ENCODE results near the gene ATP13A3.

Gene ATP13A3

GRCh38 chr3:194395778-194396538 lies 90.8 kb downstream of the ATP13A3 start:
- H3K4me1 ChIP-seq (ENCODE audit: control insufficient read depth in 2 of 2, insufficient read depth in 1 of 2, low read depth in 1 of 2, low read length in 2 of 2) = peaks cover 5 to 17% of the 10 kb centered on the region in 2 donors
- H4K8ac ChIP-seq (ENCODE audit: low read depth, low read length) = no peak overlapping the region
- peak overlapping the region; percentile 88 for H2AFZ ChIP-seq (ENCODE audit: low read length)
- H3K23ac ChIP-seq (ENCODE audit: low read depth, low read length, poor library complexity) = no peak overlapping the region
- no peak overlapping the region for H2BK15ac ChIP-seq (ENCODE audit: low read length)
- H3K4me3 ChIP-seq (ENCODE audit: low read length in 2 of 2) = peak overlapping the region; percentile 16 to 33
- no peaks in the 10 kb centered on the region for H3K36me3 ChIP-seq (replicated peaks in 1 of 2; ENCODE audit: control insufficient read depth in 2 of 2, insufficient read depth in 2 of 2, low read length in 2 of 2)
- H3K9ac ChIP-seq (ENCODE audit: low read depth, low read length, poor library complexity) = peak overlapping the region; percentile 38
- H3K18ac ChIP-seq (ENCODE audit: low read length) = no peak overlapping the region
- H2AK5ac ChIP-seq (ENCODE audit: low read depth, low read length) = no peak overlapping the region
- H2BK120ac ChIP-seq (ENCODE audit: low read depth, low read length) = no peak overlapping the region
- H3K4me2 ChIP-seq (ENCODE audit: insufficient read depth, low read length, poor library complexity, severe bottlenecking) = no peak overlapping the region
- peaks cover 0 to 22% (median 2%) of the 10 kb centered on the region in 3 experiments for H3K27me3 ChIP-seq (ENCODE audit: control insufficient read depth in 3 of 3, insufficient read depth in 3 of 3, low read depth in 1 of 3, low read length in 3 of 3)
- peaks cover 3 to 6% of the 10 kb centered on the region in 2 donors for H3K9me3 ChIP-seq (replicated peaks in 1 of 2; ENCODE audit: control insufficient read depth in 2 of 2, insufficient read depth in 1 of 2, low read depth in 1 of 2, low read length in 2 of 2)
- no peak overlapping the region for H3K27ac ChIP-seq (replicated peaks; ENCODE audit: low read length)
- no peak for DNase-seq (ENCODE audit: low spot score)
- H2BK5ac ChIP-seq (ENCODE audit: low read length) = no peak overlapping the region
- H3K14ac ChIP-seq (ENCODE audit: low read length) = no peak overlapping the region
- no peak overlapping the region for H2BK12ac ChIP-seq (ENCODE audit: low read length)
- H3K79me1 ChIP-seq (ENCODE audit: low read depth, low read length) = no peaks in the 10 kb centered on the region
- H4K91ac ChIP-seq (ENCODE audit: low read depth, low read length, poor library complexity) = no peak overlapping the region
- H3K4ac ChIP-seq (ENCODE audit: low read length) = no peak overlapping the region
- no CpG with 5 or more reads among the region's 26 CpGs for WGBS, 2 donors (ENCODE audit: extremely low coverage in 2 of 2, insufficient read length in 2 of 2, insufficient replicate concordance in 1 of 2)

DNA sequence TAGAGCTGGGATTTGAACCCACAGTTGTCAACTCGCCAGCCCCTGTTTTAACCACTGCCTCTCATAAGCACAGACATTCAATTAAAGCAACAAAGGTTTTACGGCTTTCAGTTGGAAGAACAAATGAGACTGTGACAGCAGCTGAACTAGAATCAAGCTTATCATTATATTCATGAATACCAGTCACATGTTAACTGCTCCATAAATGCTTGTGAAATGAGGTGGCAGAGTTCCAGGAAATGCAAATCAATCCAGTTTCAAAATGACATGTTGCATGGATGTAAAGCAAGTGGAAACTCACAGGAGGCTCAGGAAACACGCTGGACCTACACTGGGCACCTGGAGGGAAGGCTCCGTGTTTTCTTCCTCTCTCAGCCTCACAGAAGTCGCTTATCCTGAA lies 91.6 kb downstream of the ATP13A3 start:
- no peak overlapping the region for H3K18ac ChIP-seq (ENCODE audit: low read length)
- H3K4me1 ChIP-seq (ENCODE audit: control insufficient read depth in 2 of 2, insufficient read depth in 1 of 2, low read depth in 1 of 2, low read length in 2 of 2) = peaks cover 5 to 17% of the 10 kb centered on the region in 2 donors
- no peak overlapping the region for H2BK5ac ChIP-seq (ENCODE audit: low read length)
- H2BK15ac ChIP-seq (ENCODE audit: low read length) = no peak overlapping the region
- no peak overlapping the region for H3K4me3 ChIP-seq (ENCODE audit: low read length in 2 of 2)
- H3K14ac ChIP-seq (ENCODE audit: low read length) = no peak overlapping the region
- H3K36me3 ChIP-seq (replicated peaks in 1 of 2; ENCODE audit: control insufficient read depth in 2 of 2, insufficient read depth in 2 of 2, low read length in 2 of 2) = no peaks in the 10 kb centered on the region
- H3K23ac ChIP-seq (ENCODE audit: low read depth, low read length, poor library complexity) = no peak overlapping the region
- H3K4ac ChIP-seq (ENCODE audit: low read length) = no peak overlapping the region
- no peak overlapping the region for H4K91ac ChIP-seq (ENCODE audit: low read depth, low read length, poor library complexity)
- peaks cover 0 to 22% (median 2%) of the 10 kb centered on the region in 3 experiments for H3K27me3 ChIP-seq (ENCODE audit: control insufficient read depth in 3 of 3, insufficient read depth in 3 of 3, low read depth in 1 of 3, low read length in 3 of 3)
- no peak overlapping the region for H3K27ac ChIP-seq (replicated peaks; ENCODE audit: low read length)
- no peak overlapping the region for H2BK12ac ChIP-seq (ENCODE audit: low read length)
- H3K4me2 ChIP-seq (ENCODE audit: insufficient read depth, low read length, poor library complexity, severe bottlenecking) = no peak overlapping the region
- no peaks in the 10 kb centered on the region for H3K79me1 ChIP-seq (ENCODE audit: low read depth, low read length)
- no peak overlapping the region for H4K8ac ChIP-seq (ENCODE audit: low read depth, low read length)
- no CpG with 5 or more reads among the region's 5 CpGs for WGBS, 2 donors (ENCODE audit: extremely low coverage in 2 of 2, insufficient read length in 2 of 2, insufficient replicate concordance in 1 of 2)
- no peak for DNase-seq (ENCODE audit: low spot score)
- no peak overlapping the region for H2BK120ac ChIP-seq (ENCODE audit: low read depth, low read length)
- peaks cover 3 to 6% of the 10 kb centered on the region in 2 donors for H3K9me3 ChIP-seq (replicated peaks in 1 of 2; ENCODE audit: control insufficient read depth in 2 of 2, insufficient read depth in 1 of 2, low read depth in 1 of 2, low read length in 2 of 2)
- H3K9ac ChIP-seq (ENCODE audit: low read depth, low read length, poor library complexity) = no peak overlapping the region
- peak overlapping the region; percentile 88 for H2AFZ ChIP-seq (ENCODE audit: low read length)
- H2AK5ac ChIP-seq (ENCODE audit: low read depth, low read length) = no peak overlapping the region

GRCh38 chr3:194392576-194392975 lies 94.2 kb downstream of the ATP13A3 start:
- no CpG with 5 or more reads among the region's 7 CpGs for WGBS, 2 donors (ENCODE audit: extremely low coverage in 2 of 2, insufficient read length in 2 of 2, insufficient replicate concordance in 1 of 2)
- H2AK5ac ChIP-seq (ENCODE audit: low read depth, low read length) = no peak overlapping the region
- H3K4me3 ChIP-seq (ENCODE audit: low read length in 2 of 2) = no peak overlapping the region
- no peak overlapping the region for H4K8ac ChIP-seq (ENCODE audit: low read depth, low read length)
- no peak overlapping the region for H3K9ac ChIP-seq (ENCODE audit: low read depth, low read length, poor library complexity)
- no peak overlapping the region for H3K18ac ChIP-seq (ENCODE audit: low read length)
- no peak overlapping the region for H2BK120ac ChIP-seq (ENCODE audit: low read depth, low read length)
- H3K4ac ChIP-seq (ENCODE audit: low read length) = no peak overlapping the region
- H3K36me3 ChIP-seq (replicated peaks in 1 of 2; ENCODE audit: control insufficient read depth in 2 of 2, insufficient read depth in 2 of 2, low read length in 2 of 2) = no peaks in the 10 kb centered on the region
- peaks cover 5 to 17% of the 10 kb centered on the region in 2 donors for H3K4me1 ChIP-seq (ENCODE audit: control insufficient read depth in 2 of 2, insufficient read depth in 1 of 2, low read depth in 1 of 2, low read length in 2 of 2)
- H2BK15ac ChIP-seq (ENCODE audit: low read length) = no peak overlapping the region
- H3K27me3 ChIP-seq (ENCODE audit: control insufficient read depth in 3 of 3, insufficient read depth in 3 of 3, low read depth in 1 of 3, low read length in 3 of 3) = peaks cover 0 to 11% (median 2%) of the 10 kb centered on the region in 3 experiments
- H3K4me2 ChIP-seq (ENCODE audit: insufficient read depth, low read length, poor library complexity, severe bottlenecking) = no peak overlapping the region
- H4K91ac ChIP-seq (ENCODE audit: low read depth, low read length, poor library complexity) = no peak overlapping the region
- no peak overlapping the region for H2AFZ ChIP-seq (ENCODE audit: low read length)
- no peaks in the 10 kb centered on the region for H3K79me1 ChIP-seq (ENCODE audit: low read depth, low read length)
- H2BK12ac ChIP-seq (ENCODE audit: low read length) = no peak overlapping the region
- peaks cover 3 to 5% of the 10 kb centered on the region in 2 donors for H3K9me3 ChIP-seq (replicated peaks in 1 of 2; ENCODE audit: control insufficient read depth in 2 of 2, insufficient read depth in 1 of 2, low read depth in 1 of 2, low read length in 2 of 2)
- no peak for DNase-seq (ENCODE audit: low spot score)
- H3K23ac ChIP-seq (ENCODE audit: low read depth, low read length, poor library complexity) = no peak overlapping the region
- no peak overlapping the region for H3K27ac ChIP-seq (replicated peaks; ENCODE audit: low read length)
- no peak overlapping the region for H2BK5ac ChIP-seq (ENCODE audit: low read length)
- peak overlapping the region; percentile 17 for H3K14ac ChIP-seq (ENCODE audit: low read length)

GRCh38 chr3:194390835-194391234 lies 96.0 kb downstream of the ATP13A3 start:
- Histone ChIP-seq H3K9me3 (replicated peaks in 1 of 2; ENCODE audit: control insufficient read depth in 2 of 2, insufficient read depth in 1 of 2, low read depth in 1 of 2, low read length in 2 of 2) (peaks cover 0 to 2% of the 10 kb centered on the region in 2 donors), H4K91ac (ENCODE audit: low read depth, low read length, poor library complexity) (no peak overlapping the region), H2AK5ac (ENCODE audit: low read depth, low read length) (no peak overlapping the region), H2AFZ (ENCODE audit: low read length) (no peak overlapping the region), H4K8ac (ENCODE audit: low read depth, low read length) (no peak overlapping the region), H3K4me3 (ENCODE audit: low read length in 2 of 2) (no peak overlapping the region), H3K36me3 (replicated peaks in 1 of 2; ENCODE audit: control insufficient read depth in 2 of 2, insufficient read depth in 2 of 2, low read length in 2 of 2) (no peaks in the 10 kb centered on the region), H3K4me2 (ENCODE audit: insufficient read depth, low read length, poor library complexity, severe bottlenecking) (no peak overlapping the region), H3K27ac (replicated peaks; ENCODE audit: low read length) (no peak overlapping the region), H2BK15ac (ENCODE audit: low read length) (no peak overlapping the region), H3K4ac (ENCODE audit: low read length) (no peak overlapping the region), H3K27me3 (ENCODE audit: control insufficient read depth in 3 of 3, insufficient read depth in 3 of 3, low read depth in 1 of 3, low read length in 3 of 3) (no peaks in the 10 kb centered on the region), H2BK12ac (ENCODE audit: low read length) (no peak overlapping the region), H3K4me1 (ENCODE audit: control insufficient read depth in 2 of 2, insufficient read depth in 1 of 2, low read depth in 1 of 2, low read length in 2 of 2) (peaks cover 3 to 12% of the 10 kb centered on the region in 2 donors), H3K79me1 (ENCODE audit: low read depth, low read length) (no peaks in the 10 kb centered on the region), H2BK120ac (ENCODE audit: low read depth, low read length) (no peak overlapping the region), H3K9ac (ENCODE audit: low read depth, low read length, poor library complexity) (no peak overlapping the region), H3K14ac (ENCODE audit: low read length) (no peak overlapping the region), H3K18ac (ENCODE audit: low read length) (no peak overlapping the region), H3K23ac (ENCODE audit: low read depth, low read length, poor library complexity) (no peak overlapping the region), H2BK5ac (ENCODE audit: low read length) (no peak overlapping the region)
- no peak for DNase-seq (ENCODE audit: low spot score)

Data from neuronal stem cell (in vitro differentiated cells).